Measurements from ENCODE around the gene LGALS7B. TPM values are rescaled to one million over a fixed set of nuclear protein-coding genes. Genes with fewer than 3 reads are reported as not detected.
"Not testable (repeated sequence)": the region's sequence is repeated elsewhere in the genome, so short reads cannot be mapped to it uniquely, and the experiment has no call there.

The LGALS7B gene
- total RNA-seq, 1 experiment from 2014 or later, result 1.2 TPM

GRCh38 chr19:38816131-38816750 is 27.2 kb downstream of the LGALS7B start:
- POLR2A ChIA-PET, result no interaction called here
- CTCF ChIA-PET, result no interaction called here
- Mint-ChIP-seq H3K27ac (no peak overlapping the region), H3K4me1 (peaks cover 6% of the 10 kb centered on the region), H3K27me3 (ENCODE audit: low read depth) (peaks cover 4% of the 10 kb centered on the region; the same call in 1 of the 2 replicates), H3K9me3 (peaks cover 8% of the 10 kb centered on the region), H3K4me3 (no peak overlapping the region), H3K36me3 (peaks cover 39% of the 10 kb centered on the region)
- no peak for TF ChIP-seq NR2C2 (CRISPR knock-in tag; IDR thresholded peaks at IDR 0.05)
- no peak for TF ChIP-seq OVOL2 (CRISPR knock-in tag; IDR thresholded peaks at IDR 0.05; ENCODE audit: borderline replicate concordance)
- TF ChIP-seq JUN (CRISPR knock-in tag; IDR thresholded peaks at IDR 0.05), result no peak
- ATAC-seq (no peak), DNase-seq (ENCODE audit: low spot score) (no peak)

- no peak for TF ChIP-seq ZNF425 (CRISPR knock-in tag; conservative IDR thresholded peaks at IDR 0.05)
- no peak for TF ChIP-seq ATF1 (CRISPR knock-in tag; IDR thresholded peaks at IDR 0.05)
- ATAC-seq, result no peak
- Mint-ChIP-seq H3K9me3 (peaks cover 12% of the 10 kb centered on the region), H3K4me1 (peaks cover 6% of the 10 kb centered on the region), H3K27me3 (ENCODE audit: low read depth) (peaks cover 7% of the 10 kb centered on the region; the same call in 1 of the 2 replicates), H3K4me3 (no peak overlapping the region), H3K36me3 (peaks cover 44% of the 10 kb centered on the region), H3K27ac (no peak overlapping the region)
- no peak for DNase-seq (ENCODE audit: low spot score)
- POLR2A ChIA-PET, result no interaction called here
- CTCF ChIA-PET, result no interaction called here
Observed at GRCh38 chr19:38817081-38817480, 28.1 kb downstream of the LGALS7B start.

- no peak; the same call in 1 of the 2 replicates for ATAC-seq
- Mint-ChIP-seq H3K27me3 (ENCODE audit: low read depth) (peaks cover 14% of the 10 kb centered on the region), H3K36me3 (peaks cover 59% of the 10 kb centered on the region), H3K9me3 (peaks cover 22% of the 10 kb centered on the region), H3K4me3 (no peak overlapping the region), H3K4me1 (peaks cover 23% of the 10 kb centered on the region), H3K27ac (0 out of 2 replicates have a peak overlapping the region, but pooled peaks have one; percentile 48)
- ChIA-PET CTCF (interaction anchor here (0.6 to 1.4 kb wide), 2 partner anchors 111 to 178 kb away, joined by 3 to 5 read pairs; partner anchors contain the start of genes MRPS12 and SARS2), POLR2A (no interaction called here)
- TF ChIP-seq ATF2 (CRISPR knock-in tag; IDR thresholded peaks at IDR 0.05; ENCODE audit: borderline replicate concordance, low read depth) (no peak), ZNF121 (CRISPR knock-in tag; IDR thresholded peaks at IDR 0.05) (peak; percentile 55; the same call in 1 of the 2 replicates)
- no peak for DNase-seq (ENCODE audit: low spot score)
Observed at GRCh38 chr19:38819231-38819920, 30.4 kb downstream of the LGALS7B start.

- Mint-ChIP-seq H3K9me3 (peaks cover 22% of the 10 kb centered on the region), H3K36me3 (peaks cover 51% of the 10 kb centered on the region), H3K27me3 (ENCODE audit: low read depth) (peaks cover 18% of the 10 kb centered on the region), H3K4me1 (peaks cover 37% of the 10 kb centered on the region)
- ATAC-seq; H3K27ac Mint-ChIP-seq; POLR2A ChIA-PET; H3K4me3 Mint-ChIP-seq; DNase-seq (ENCODE audit: low spot score): not testable (repeated sequence)
- CTCF ChIA-PET, result interaction anchor here (0.8 kb wide), 1 partner anchor 52 kb away, joined by 3 read pairs; no protein-coding TSS in a partner anchor
Observed at GRCh38 chr19:38821230-38821825, 32.3 kb downstream of the LGALS7B start.

- H3K27me3 Mint-ChIP-seq (ENCODE audit: low read depth), result peaks cover 17% of the 10 kb centered on the region
- peaks cover 46% of the 10 kb centered on the region for H3K36me3 Mint-ChIP-seq
- CTCF ChIA-PET; DNase-seq (ENCODE audit: low spot score); ATAC-seq; H3K4me3 Mint-ChIP-seq; H3K27ac Mint-ChIP-seq; POLR2A ChIA-PET: not testable (repeated sequence)
- H3K4me1 Mint-ChIP-seq, result peaks cover 45% of the 10 kb centered on the region
- H3K9me3 Mint-ChIP-seq, result peaks cover 18% of the 10 kb centered on the region
Observed at GRCh38 chr19:38825936-38826335, 36.9 kb downstream of the LGALS7B start.
